Neural progenitor cell (in vitro differentiated cells): ENCODE results near the gene TBC1D7. TPM values are rescaled to one million over a fixed set of nuclear protein-coding genes. Genes with fewer than 3 reads are reported as not detected.

Source experiments
- DNase-seq: peaks from one replicate; pipeline ENCODE4 v3.0.0-alpha.2; 2016; ENCODE audit warnings: low spot score
- H2AFZ ChIP-seq: fragments of 200-600 bp; sonication (generic); replicated peaks from 2 replicates; pipeline ENCODE4 v1.6.1; 2016; ENCODE audit warnings: antibody characterized with exemption
- H3F3A ChIP-seq: fragments of 200-600 bp; sonication (generic); 2 replicates; pipeline ENCODE4 v1.6.1; 2016; ENCODE audit warnings: antibody characterized with exemption, low read depth
- H3K27ac ChIP-seq: fragments of 200-600 bp; sonication (generic); 2 replicates; pipeline ENCODE4 v1.5.1; 2016; ENCODE audit warnings: mild to moderate bottlenecking
- H3K27me3 ChIP-seq: fragments of 200-600 bp; sonication (generic); 2 replicates; pipeline ENCODE4 v1.6.1; 2016; ENCODE audit warnings: mild to moderate bottlenecking, moderate library complexity
- H3K36me3 ChIP-seq: fragments of 200-600 bp; sonication (generic); 2 replicates; pipeline ENCODE4 v1.5.1; 2016
- H3K4me1 ChIP-seq: fragments of 200-600 bp; sonication (generic); 2 replicates; pipeline ENCODE4 v1.6.1; 2016; ENCODE audit warnings: mixed run types
- H3K4me2 ChIP-seq: fragments of 200-600 bp; sonication (generic); 2 replicates; pipeline ENCODE4 v1.6.1; 2016
- H3K4me3 ChIP-seq: fragments of 200-600 bp; sonication (generic); 2 replicates; pipeline ENCODE4 v1.5.1; 2016
- H3K79me2 ChIP-seq: fragments of 200-600 bp; sonication (generic); 2 replicates; pipeline ENCODE4 v1.6.1; 2016; ENCODE audit warnings: low read depth
- H3K9ac ChIP-seq: fragments of 200-600 bp; sonication (generic); 2 replicates; pipeline ENCODE4 v1.6.1; 2016
- H3K9me3 ChIP-seq: fragments of 200-600 bp; sonication (generic); 2 replicates; pipeline ENCODE4 v1.5.1; 2016; ENCODE audit warnings: low read depth
- H4K20me1 ChIP-seq: fragments of 200-600 bp; sonication (generic); 2 replicates; pipeline ENCODE4 v1.6.1; 2016; ENCODE audit warnings: low read depth
- H3K27ac Mint-ChIP-seq: 3 replicates; pipeline ENCODE4 v1.8.0; 2021; ENCODE audit warnings: mixed read lengths
- H3K27me3 Mint-ChIP-seq: 2 replicates; pipeline ENCODE4 v1.8.0; 2022; ENCODE audit warnings: low read depth, mild to moderate bottlenecking, inconsistent platforms, moderate library complexity, mixed read lengths; ENCODE audit not compliant: insufficient read depth
- H3K36me3 Mint-ChIP-seq: 3 replicates; pipeline ENCODE4 v1.8.0; 2021; ENCODE audit warnings: mixed read lengths
- H3K4me1 Mint-ChIP-seq: 3 replicates; pipeline ENCODE4 v1.8.0; 2021; ENCODE audit warnings: mixed read lengths
- H3K4me3 Mint-ChIP-seq: 3 replicates; pipeline ENCODE4 v1.8.0; 2021; ENCODE audit warnings: mild to moderate bottlenecking, moderate library complexity, mixed read lengths
- H3K9me3 Mint-ChIP-seq: 3 replicates; pipeline ENCODE4 v1.8.0; 2020; ENCODE audit warnings: mixed read lengths
- EZH2 ChIP-seq: fragments of 200-600 bp; sonication (generic); IDR thresholded peaks from 2 replicates; pipeline ENCODE4 v1.6.1; 2017; ENCODE audit warnings: antibody characterized with exemption, mild to moderate bottlenecking, moderate library complexity
- EZH2phosphoT487 ChIP-seq: fragments of 200-600 bp; sonication (generic); IDR thresholded peaks from 2 replicates; pipeline ENCODE4 v1.6.1; 2017; ENCODE audit warnings: antibody characterized with exemption
- total RNA-seq: library from RNA; depleted of rRNA; stranded (reverse); fragments of >200 nt; gene quantifications from 2 replicates; pipeline ENCODE4 v1.2.3, GENCODE V29; 2015; ENCODE audit warnings: low replicate concordance
- TF ChIP-seq, protein P1 (sequence below): fragments of 200-600 bp; sonication (generic); IDR thresholded peaks from 2 replicates; pipeline ENCODE4 v1.5.1; 2017; ENCODE audit warnings: antibody characterized with exemption, mild to moderate bottlenecking

TBC1D7 gene
- total RNA-seq, 1 donor from 2014 or later = 54.9 TPM

DNA sequence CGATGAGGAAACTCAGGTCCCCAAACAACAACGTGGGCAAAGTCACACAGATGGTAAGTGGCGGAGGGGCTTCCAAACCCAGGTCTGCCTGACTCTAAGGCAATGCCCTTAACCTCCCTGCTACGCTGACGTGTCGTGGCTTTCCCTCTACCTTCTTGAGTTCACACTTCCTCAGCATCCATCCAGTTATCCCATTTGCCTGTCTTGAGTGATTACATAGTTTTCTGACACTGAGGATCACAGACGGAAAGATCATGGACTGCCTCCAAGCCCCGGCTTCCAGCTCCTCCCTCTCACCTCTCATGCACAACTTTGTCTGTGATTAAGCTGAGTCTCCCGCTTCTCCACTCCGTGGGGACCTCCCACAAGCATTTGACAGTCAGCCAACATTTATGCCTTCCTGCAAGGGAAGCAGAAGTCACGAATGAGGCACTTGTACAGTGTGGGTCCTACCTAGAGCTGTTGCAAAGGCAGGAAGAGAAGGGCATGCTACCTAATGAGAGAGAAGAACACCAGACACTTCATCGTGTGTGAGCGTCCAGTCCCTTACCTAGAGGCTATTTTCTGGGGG, 33.8 kb downstream of the TBC1D7 start:
- peaks cover 7% of the 10 kb centered on the region for H3K27me3 Mint-ChIP-seq
- no peaks in the 10 kb centered on the region for H3F3A ChIP-seq
- H3K36me3 ChIP-seq = no peaks in the 10 kb centered on the region
- no peak overlapping the region for H2AFZ ChIP-seq
- no peaks in the 10 kb centered on the region for H4K20me1 ChIP-seq
- TF ChIP-seq EZH2 (no peak), EZH2phosphoT487 (no peak)
- TF ChIP-seq, protein P1, sequence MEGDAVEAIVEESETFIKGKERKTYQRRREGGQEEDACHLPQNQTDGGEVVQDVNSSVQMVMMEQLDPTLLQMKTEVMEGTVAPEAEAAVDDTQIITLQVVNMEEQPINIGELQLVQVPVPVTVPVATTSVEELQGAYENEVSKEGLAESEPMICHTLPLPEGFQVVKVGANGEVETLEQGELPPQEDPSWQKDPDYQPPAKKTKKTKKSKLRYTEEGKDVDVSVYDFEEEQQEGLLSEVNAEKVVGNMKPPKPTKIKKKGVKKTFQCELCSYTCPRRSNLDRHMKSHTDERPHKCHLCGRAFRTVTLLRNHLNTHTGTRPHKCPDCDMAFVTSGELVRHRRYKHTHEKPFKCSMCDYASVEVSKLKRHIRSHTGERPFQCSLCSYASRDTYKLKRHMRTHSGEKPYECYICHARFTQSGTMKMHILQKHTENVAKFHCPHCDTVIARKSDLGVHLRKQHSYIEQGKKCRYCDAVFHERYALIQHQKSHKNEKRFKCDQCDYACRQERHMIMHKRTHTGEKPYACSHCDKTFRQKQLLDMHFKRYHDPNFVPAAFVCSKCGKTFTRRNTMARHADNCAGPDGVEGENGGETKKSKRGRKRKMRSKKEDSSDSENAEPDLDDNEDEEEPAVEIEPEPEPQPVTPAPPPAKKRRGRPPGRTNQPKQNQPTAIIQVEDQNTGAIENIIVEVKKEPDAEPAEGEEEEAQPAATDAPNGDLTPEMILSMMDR = no peak
- no peak for DNase-seq
- H3K4me1 ChIP-seq = no peaks in the 10 kb centered on the region
- H3K9me3 ChIP-seq = no peaks in the 10 kb centered on the region
- H3K9ac ChIP-seq = no peak overlapping the region
- H3K36me3 Mint-ChIP-seq = peaks cover 44% of the 10 kb centered on the region
- no peaks in the 10 kb centered on the region for H3K27me3 ChIP-seq
- peaks cover 12% of the 10 kb centered on the region for H3K4me1 Mint-ChIP-seq
- H3K4me3 ChIP-seq = no peak overlapping the region
- H3K4me2 ChIP-seq = no peak overlapping the region
- no peak overlapping the region for H3K27ac ChIP-seq
- H3K79me2 ChIP-seq = no peaks in the 10 kb centered on the region
- no peak overlapping the region for H3K4me3 Mint-ChIP-seq
- H3K9me3 Mint-ChIP-seq = no peaks in the 10 kb centered on the region
- no peak overlapping the region for H3K27ac Mint-ChIP-seq

DNA sequence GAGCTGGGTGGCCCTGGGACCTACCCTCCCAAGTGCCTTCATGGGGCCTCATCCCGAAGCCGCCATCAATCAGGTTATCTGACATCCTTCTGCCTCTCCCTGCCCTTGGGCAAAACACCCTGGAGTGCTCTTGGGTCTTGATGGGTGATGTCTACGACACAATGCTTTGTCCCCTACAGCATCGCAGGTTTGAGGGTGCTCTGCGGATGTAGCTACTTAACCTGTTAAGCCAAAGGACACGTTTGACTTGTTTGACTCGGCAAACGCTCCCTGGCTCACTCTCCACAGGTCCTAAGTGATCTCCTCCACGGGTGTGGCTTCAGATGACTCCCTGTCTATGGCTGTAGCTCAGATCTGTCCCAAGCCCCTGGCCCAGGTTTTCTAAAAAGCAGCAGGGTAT, 35.6 kb downstream of the TBC1D7 start:
- Histone ChIP-seq H3K9ac (no peak overlapping the region), H3K36me3 (no peaks in the 10 kb centered on the region), H3K9me3 (no peaks in the 10 kb centered on the region), H2AFZ (no peak overlapping the region), H3K27ac (no peak overlapping the region), H3K79me2 (no peaks in the 10 kb centered on the region), H3F3A (no peaks in the 10 kb centered on the region), H3K4me3 (no peak overlapping the region), H3K27me3 (no peaks in the 10 kb centered on the region), H4K20me1 (no peaks in the 10 kb centered on the region), H3K4me2 (no peak overlapping the region), H3K4me1 (no peaks in the 10 kb centered on the region)
- no peak for TF ChIP-seq EZH2
- TF ChIP-seq, protein P1 = no peak
- no peak for TF ChIP-seq EZH2phosphoT487
- no peak for DNase-seq
- no peak overlapping the region for H3K4me3 Mint-ChIP-seq
- peaks cover 3% of the 10 kb centered on the region for H3K27me3 Mint-ChIP-seq
- peaks cover 12% of the 10 kb centered on the region for H3K4me1 Mint-ChIP-seq
- H3K36me3 Mint-ChIP-seq = peaks cover 45% of the 10 kb centered on the region
- peaks cover 5% of the 10 kb centered on the region for H3K9me3 Mint-ChIP-seq
- no peak overlapping the region for H3K27ac Mint-ChIP-seq

DNA sequence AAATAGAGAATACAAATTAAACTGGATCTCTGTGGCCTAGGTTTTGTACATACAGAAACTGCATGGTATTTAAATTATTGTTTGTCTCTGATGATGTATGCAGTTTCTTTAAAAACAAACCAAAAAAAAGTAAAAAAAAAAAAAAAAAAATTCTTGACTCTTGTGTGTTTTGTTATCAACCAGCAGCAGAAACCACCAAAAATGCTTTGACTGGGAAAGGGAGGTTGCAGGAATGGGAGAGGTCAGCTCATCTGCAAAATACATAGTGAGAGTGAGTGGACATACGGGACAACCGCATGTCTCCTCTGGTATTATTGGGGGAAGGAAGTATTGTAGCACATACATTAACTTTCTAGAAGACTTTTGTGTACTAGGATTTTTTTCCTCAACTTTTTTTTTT, 38.0 kb downstream of the TBC1D7 start:
- no peak for TF ChIP-seq EZH2phosphoT487
- no peak for TF ChIP-seq EZH2
- TF ChIP-seq, protein P1 = no peak
- Histone ChIP-seq H3K4me3 (no peak overlapping the region), H3K4me2 (no peak overlapping the region), H3K27ac (no peak overlapping the region), H3F3A (no peaks in the 10 kb centered on the region), H2AFZ (no peak overlapping the region), H3K36me3 (peaks cover 6% of the 10 kb centered on the region), H3K9me3 (no peaks in the 10 kb centered on the region), H3K9ac (no peak overlapping the region), H3K4me1 (no peaks in the 10 kb centered on the region), H4K20me1 (no peaks in the 10 kb centered on the region), H3K79me2 (no peaks in the 10 kb centered on the region), H3K27me3 (no peaks in the 10 kb centered on the region)
- DNase-seq = no peak
- no peak overlapping the region for H3K4me3 Mint-ChIP-seq
- H3K27me3 Mint-ChIP-seq = peaks cover 8% of the 10 kb centered on the region
- peaks cover 60% of the 10 kb centered on the region for H3K36me3 Mint-ChIP-seq
- H3K4me1 Mint-ChIP-seq = peaks cover 6% of the 10 kb centered on the region
- no peak overlapping the region for H3K27ac Mint-ChIP-seq
- peaks cover 17% of the 10 kb centered on the region for H3K9me3 Mint-ChIP-seq
